IMR-90 (cell line): ENCODE measurements around the gene TFPI. TPM values are rescaled to one million over a fixed set of nuclear protein-coding genes. Genes with fewer than 3 reads are reported as not detected.
A peak's percentile ranks its signal among the peaks of the same experiment; 100 is the strongest.

Source experiments
- ATAC-seq: fragments of 200-7000 bp; cut with Tn5 transposase; 2 replicates; pipeline ENCODE4 v1.9.1; 2020; ENCODE audit warnings: low read depth, mild to moderate bottlenecking, moderate library complexity
- BruUV-seq: library from RNA; stranded (reverse); fragments of 400-500 nt; replicated peaks from 2 replicates; lab custom pipeline; 2021; lab: Mats Ljungman, UMichigan
- CTCF ChIA-PET: fragments of 300-600 bp; formaldehyde crosslinking; extraction: SDS; loops from one replicate; lab custom pipeline; 2021; ENCODE audit warnings: antibody characterized with exemption; lab: Yijun Ruan, JAX
- POLR2A ChIA-PET: fragments of 300-600 bp; sonication (Branson Sonifier 250); formaldehyde crosslinking; loops from one replicate; lab custom pipeline; 2022; ENCODE audit warnings: antibody characterized with exemption; ENCODE audit not compliant: unreplicated experiment; lab: Charles Lee
- DNase-seq: peaks from one replicate; pipeline ENCODE4 v3.0.0; 2013
- H2AFZ ChIP-seq: replicated peaks from 2 replicates; pipeline ENCODE3; 2013; ENCODE audit warnings: low read length, mild to moderate bottlenecking; ENCODE audit not compliant: poor library complexity
- H2AK5ac ChIP-seq: 2 replicates; pipeline ENCODE4 v1.6.1; 2013; ENCODE audit warnings: low read depth, low read length, inconsistent platforms
- H2AK9ac ChIP-seq: replicated peaks from 2 replicates; pipeline ENCODE3; 2013; ENCODE audit warnings: mild to moderate bottlenecking, low read depth, low read length, moderate library complexity; ENCODE audit not compliant: poor library complexity
- H2BK120ac ChIP-seq: 2 replicates; pipeline ENCODE4 v1.6.1; 2013; ENCODE audit warnings: low read depth, low read length, inconsistent platforms
- H2BK15ac ChIP-seq: 3 replicates; pipeline ENCODE4 v1.6.1; 2013; ENCODE audit warnings: low read depth, low read length, inconsistent platforms
- H2BK20ac ChIP-seq: 2 replicates; pipeline ENCODE4 v1.6.1; 2013; ENCODE audit warnings: low read depth, mild to moderate bottlenecking, inconsistent platforms, low read length, moderate library complexity
- H2BK5ac ChIP-seq: 2 replicates; pipeline ENCODE4 v1.6.1; 2013; ENCODE audit warnings: mild to moderate bottlenecking, low read depth, low read length, inconsistent platforms; ENCODE audit not compliant: poor library complexity, severe bottlenecking
- H3K14ac ChIP-seq: replicated peaks from 2 replicates; pipeline ENCODE4 v1.6.1; 2013; ENCODE audit warnings: low read depth, low read length, inconsistent platforms
- H3K18ac ChIP-seq: 2 replicates; pipeline ENCODE4 v1.6.1; 2013; ENCODE audit warnings: low read depth, low read length, control low read depth
- H3K23ac ChIP-seq: 2 replicates; pipeline ENCODE4 v1.6.1; 2013; ENCODE audit warnings: low read depth, low read length, inconsistent platforms
- H3K27ac ChIP-seq: 2 replicates; pipeline ENCODE4 v1.5.1; 2013; ENCODE audit warnings: mild to moderate bottlenecking, control low read depth, low read length; ENCODE audit not compliant: insufficient read depth
- H3K27me3 ChIP-seq: 2 replicates; pipeline ENCODE4 v1.6.1; 2013; ENCODE audit warnings: low read length; ENCODE audit not compliant: control insufficient read depth, insufficient read depth
- H3K36me3 ChIP-seq: 2 replicates; pipeline ENCODE4 v1.6.1; 2013; ENCODE audit warnings: low read length, mixed read lengths; ENCODE audit not compliant: control insufficient read depth, insufficient read depth
- H3K4ac ChIP-seq: 2 replicates; pipeline ENCODE4 v1.6.1; 2013; ENCODE audit warnings: low read depth, low read length, inconsistent platforms
- H3K4me1 ChIP-seq: 2 replicates; pipeline ENCODE4 v1.6.1; 2013; ENCODE audit warnings: low read length, mixed read lengths; ENCODE audit not compliant: control insufficient read depth, insufficient read depth
- H3K4me2 ChIP-seq: 2 replicates; pipeline ENCODE4 v1.6.1; 2013; ENCODE audit warnings: low read depth, mild to moderate bottlenecking, control low read depth, low read length, moderate library complexity
- H3K4me3 ChIP-seq: 2 replicates; pipeline ENCODE4 v1.5.1; 2013; ENCODE audit warnings: low read depth, mild to moderate bottlenecking, control low read depth, low read length, moderate library complexity; ENCODE audit not compliant: insufficient read depth
- H3K56ac ChIP-seq: 2 replicates; pipeline ENCODE4 v1.6.1; 2013; ENCODE audit warnings: low read length, inconsistent platforms; ENCODE audit not compliant: insufficient read depth; ENCODE audit errors: extremely low read depth
- H3K79me1 ChIP-seq, 2 experiments: 2 replicates each; pipeline ENCODE4 v1.6.1; 2013; ENCODE audit warnings: low read length in 2 of 2, inconsistent platforms in 1 of 2, low read depth in 1 of 2
- H3K9ac ChIP-seq: 2 replicates; pipeline ENCODE4 v1.6.1; 2013; ENCODE audit warnings: low read depth, low read length, control low read depth
- H3K9me1 ChIP-seq: 2 replicates; pipeline ENCODE4 v1.6.1; 2013; ENCODE audit warnings: low read length, inconsistent platforms; ENCODE audit not compliant: insufficient read depth
- H3K9me3 ChIP-seq: 2 replicates; pipeline ENCODE4 v1.6.1; 2013; ENCODE audit warnings: low read length; ENCODE audit not compliant: control insufficient read depth, insufficient read depth
- H4K20me1 ChIP-seq: 2 replicates; pipeline ENCODE4 v1.6.1; 2013; ENCODE audit warnings: low read length, inconsistent platforms; ENCODE audit not compliant: insufficient read depth
- H4K5ac ChIP-seq: 2 replicates; pipeline ENCODE4 v1.6.1; 2013; ENCODE audit warnings: mild to moderate bottlenecking, low read depth, low read length, control low read depth
- H4K8ac ChIP-seq, 2 experiments: 2 replicates each; pipeline ENCODE4 v1.6.1; 2013; ENCODE audit warnings: low read depth in 2 of 2, low read length in 2 of 2, control low read depth in 1 of 2, inconsistent platforms in 1 of 2
- H4K91ac ChIP-seq: 2 replicates; pipeline ENCODE4 v1.6.1; 2013; ENCODE audit warnings: low read depth, low read length, inconsistent platforms; ENCODE audit not compliant: insufficient read depth
- CEBPB ChIP-seq: IDR thresholded peaks from 2 replicates; pipeline ENCODE4 v1.6.1; 2012; ENCODE audit warnings: low read depth, low read length, improper control_type of control experiment
- CTCF ChIP-seq: conservative IDR thresholded peaks from 2 replicates; pipeline ENCODE4 v1.5.1; 2012; ENCODE audit warnings: mild to moderate bottlenecking, low read depth, low read length, improper control_type of control experiment
- ELK1 ChIP-seq: fragments of 150-350 bp; IDR thresholded peaks from 2 replicates; pipeline ENCODE4 v1.6.1; 2016; ENCODE audit warnings: low read depth, mild to moderate bottlenecking, low read length, moderate library complexity, borderline replicate concordance
- FOS ChIP-seq: fragments of 150-350 bp; IDR thresholded peaks from 2 replicates; pipeline ENCODE4 v1.6.1; 2016; ENCODE audit warnings: low read depth, low read length
- MAFK ChIP-seq: IDR thresholded peaks from 2 replicates; pipeline ENCODE4 v1.6.1; 2012; ENCODE audit warnings: low read depth, low read length, improper control_type of control experiment
- MXI1 ChIP-seq: IDR thresholded peaks from 2 replicates; pipeline ENCODE4 v1.6.1; 2012; ENCODE audit warnings: low read depth, mild to moderate bottlenecking, low read length, moderate library complexity, borderline replicate concordance
- NFE2L2 ChIP-seq: fragments of 150-350 bp; IDR thresholded peaks from 2 replicates; pipeline ENCODE4 v1.6.1; 2016; ENCODE audit warnings: low read depth, mild to moderate bottlenecking, low read length
- POLR2A ChIP-seq: IDR thresholded peaks from 2 replicates; pipeline ENCODE4 v1.6.1; 2012; ENCODE audit warnings: mild to moderate bottlenecking, low read depth, low read length
- RAD21 ChIP-seq: IDR thresholded peaks from 2 replicates; pipeline ENCODE4 v1.6.1; 2012; ENCODE audit warnings: low read length, improper control_type of control experiment
- RCOR1 ChIP-seq: IDR thresholded peaks from 2 replicates; pipeline ENCODE4 v1.6.1; 2012; ENCODE audit warnings: mild to moderate bottlenecking, low read length, improper control_type of control experiment; ENCODE audit not compliant: insufficient replicate concordance
- RFX5 ChIP-seq: IDR thresholded peaks from 2 replicates; pipeline ENCODE4 v1.8.0; 2012; ENCODE audit warnings: low read depth, mild to moderate bottlenecking, low read length, moderate library complexity
- SMC3 ChIP-seq: fragments of 150-350 bp; IDR thresholded peaks from 2 replicates; pipeline ENCODE4 v1.6.1; 2016; ENCODE audit warnings: low read depth, mild to moderate bottlenecking, antibody characterized with exemption, low read length, moderate library complexity
- USF2 ChIP-seq: fragments of 150-350 bp; IDR thresholded peaks from 2 replicates; pipeline ENCODE4 v1.6.1; 2017; ENCODE audit warnings: mild to moderate bottlenecking, antibody characterized with exemption, low read length, low read depth
- dilution Hi-C: fragments of 300-500 bp; cut with HindIII; formaldehyde crosslinking; loops from one replicate; pipeline ENCODE4 v1.14.3; 2018; ENCODE audit warnings: low sequenced_read_pairs; ENCODE audit not compliant: unreplicated experiment
- in situ Hi-C: fragments of 300-500 bp; cut with MboI; formaldehyde crosslinking; loops from 3 replicates; pipeline ENCODE4 v1.14.3; 2019; ENCODE audit warnings: low sequenced_read_pairs, inconsistent platforms, mixed read lengths
- intact Hi-C: fragments of 100-400 bp; cut with micrococcal nuclease; formaldehyde crosslinking; loops from 2 replicates; pipeline ENCODE4 v1.10.0; 2022
- polyA plus RNA-seq, 3 experiments: library from polyadenylated mRNA; depleted of rRNA; stranded (reverse); fragments of >200 nt; gene quantifications; 2 replicates each; pipeline ENCODE4 v1.2.3, GENCODE V29; 2012; ENCODE audit warnings: low replicate concordance in 1 of 3
- total RNA-seq: library from RNA; depleted of rRNA; stranded (reverse); fragments of >200 nt; gene quantifications from 2 replicates; pipeline ENCODE4 v1.2.3, GENCODE V29; 2012

Gene TFPI
- total and polyA plus RNA-seq, 2 of the 4 experiments (the other 2 are of a cell fraction), result 33.9 to 83.0 TPM

GRCh38 chr2:187549951-187550555 lies 4.2 kb downstream of the TFPI start (continued):
- no peak for TF ChIP-seq NFE2L2
- no peak for TF ChIP-seq RFX5

GRCh38 chr2:187549193-187549592 lies 5.0 kb downstream of the TFPI start:
- peak overlapping the region; percentile 64 for H3K4me2 ChIP-seq
- no peak for DNase-seq
- H4K91ac ChIP-seq, result no peak overlapping the region
- ChIA-PET POLR2A (no interaction called here), CTCF (interaction anchor here (2.4 to 3.7 kb wide), 2 partner anchors 31 to 49 kb away, joined by 9 to 20 read pairs; no protein-coding TSS in a partner anchor)
- peaks cover 7% of the 10 kb centered on the region for H3K4me1 ChIP-seq
- no peak overlapping the region for H2AFZ ChIP-seq
- peak overlapping the region; percentile 17; the same call in 1 of the 2 replicates for H4K5ac ChIP-seq
- no peaks in the 10 kb centered on the region for H3K27me3 ChIP-seq
- no peak overlapping the region for H3K4me3 ChIP-seq
- H3K36me3 ChIP-seq, result peaks cover 10% of the 10 kb centered on the region
- peak overlapping the region in 1 of 2 experiments; percentile 59; a peak in 1 of 4 replicates for H4K8ac ChIP-seq
- no peak overlapping the region; the same call in 1 of the 2 replicates for H3K9ac ChIP-seq
- no peak overlapping the region for H3K14ac ChIP-seq
- peak overlapping the region; percentile 68; the same call in 1 of the 2 replicates for H3K23ac ChIP-seq
- in situ Hi-C loops, result no loop called here
- peak overlapping the region; percentile 38; the same call in 1 of the 2 replicates for H3K27ac ChIP-seq
- no peak overlapping the region for H2AK5ac ChIP-seq
- H2BK20ac ChIP-seq, result peak overlapping the region; percentile 50; the same call in 1 of the 2 replicates
- H3K56ac ChIP-seq, result peak overlapping the region; percentile 14; the same call in 1 of the 2 replicates
- peaks cover 3 to 18% of the 10 kb centered on the region in 2 experiments; a peak in 3 of 4 replicates for H3K79me1 ChIP-seq
- no peak for ATAC-seq
- no peaks in the 10 kb centered on the region for H3K9me3 ChIP-seq
- no peak overlapping the region for H2AK9ac ChIP-seq
- peak overlapping the region; percentile 45; the same call in 1 of the 2 replicates for H3K4ac ChIP-seq
- peak overlapping the region; percentile 74 for H3K18ac ChIP-seq
- H3K9me1 ChIP-seq, result 0 out of 2 replicates have a peak, but pooled peaks cover 2% of the 10 kb centered on the region
- peaks cover 4% of the 10 kb centered on the region; the same call in 1 of the 2 replicates for H4K20me1 ChIP-seq
- dilution Hi-C loops, result no loop called here
- H2BK120ac ChIP-seq, result 0 out of 2 replicates have a peak overlapping the region, but pooled peaks have one; percentile 20
- no peak overlapping the region for H2BK15ac ChIP-seq
- intact Hi-C loops, result no loop called here
- H2BK5ac ChIP-seq, result peak overlapping the region; percentile 91
- no TSS peak for BruUV-seq
- TF ChIP-seq MXI1, result no peak
- no peak for TF ChIP-seq MAFK
- TF ChIP-seq POLR2A, result no peak
- no peak for TF ChIP-seq ELK1
- no peak for TF ChIP-seq RAD21
- no peak for TF ChIP-seq USF2
- no peak for TF ChIP-seq SMC3
- TF ChIP-seq CEBPB, result no peak
- no peak for TF ChIP-seq FOS
- TF ChIP-seq CTCF, result no peak
- TF ChIP-seq RCOR1, result no peak
